Cardiac fibroblast (primary cell): ENCODE results near the gene KRT5.

Experiments used
- DNase-seq, 2 donors: peaks; one replicate each; pipeline versions ENCODE4 v3.0.0 to v3.0.0-alpha.2; 2010; ENCODE audit warnings: low read depth in 2 of 2
- H3K4me3 ChIP-seq, 2 donors: replicated peaks in 1 of 2; 1 replicate in 1 of 2; 2 replicates in 1 of 2; pipeline ENCODE4 v1.5.1; 2011; ENCODE audit warnings: low read depth in 2 of 2, low read length in 2 of 2, mild to moderate bottlenecking in 2 of 2, moderate library complexity in 1 of 2
- TF ChIP-seq, protein P1 (sequence below): IDR thresholded peaks from one replicate; pipeline ENCODE4 v1.5.1; 2011; ENCODE audit warnings: low read depth, mild to moderate bottlenecking, low read length, inconsistent platforms

KRT5 gene

DNA sequence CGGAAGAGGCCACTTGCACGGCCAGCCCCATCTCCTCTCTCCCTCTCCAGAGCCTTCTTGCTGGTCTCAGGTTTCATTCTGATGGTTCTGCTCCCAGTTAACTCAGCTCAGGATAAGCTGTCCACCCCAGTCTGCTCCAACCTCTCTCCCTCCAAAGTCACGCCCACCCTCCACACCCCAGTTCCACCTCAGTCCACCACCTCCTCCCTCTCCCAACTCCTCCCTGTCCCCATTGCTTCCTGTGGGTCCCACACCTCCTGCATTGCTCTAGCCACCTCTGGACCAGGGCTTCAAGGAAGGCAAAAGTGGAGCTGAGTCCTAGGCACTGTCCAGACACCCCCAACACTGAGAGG lies 19.6 kb upstream of the KRT5 start:
- no peak for DNase-seq
- H3K4me3 ChIP-seq, result no peak overlapping the region
- TF ChIP-seq, protein P1, sequence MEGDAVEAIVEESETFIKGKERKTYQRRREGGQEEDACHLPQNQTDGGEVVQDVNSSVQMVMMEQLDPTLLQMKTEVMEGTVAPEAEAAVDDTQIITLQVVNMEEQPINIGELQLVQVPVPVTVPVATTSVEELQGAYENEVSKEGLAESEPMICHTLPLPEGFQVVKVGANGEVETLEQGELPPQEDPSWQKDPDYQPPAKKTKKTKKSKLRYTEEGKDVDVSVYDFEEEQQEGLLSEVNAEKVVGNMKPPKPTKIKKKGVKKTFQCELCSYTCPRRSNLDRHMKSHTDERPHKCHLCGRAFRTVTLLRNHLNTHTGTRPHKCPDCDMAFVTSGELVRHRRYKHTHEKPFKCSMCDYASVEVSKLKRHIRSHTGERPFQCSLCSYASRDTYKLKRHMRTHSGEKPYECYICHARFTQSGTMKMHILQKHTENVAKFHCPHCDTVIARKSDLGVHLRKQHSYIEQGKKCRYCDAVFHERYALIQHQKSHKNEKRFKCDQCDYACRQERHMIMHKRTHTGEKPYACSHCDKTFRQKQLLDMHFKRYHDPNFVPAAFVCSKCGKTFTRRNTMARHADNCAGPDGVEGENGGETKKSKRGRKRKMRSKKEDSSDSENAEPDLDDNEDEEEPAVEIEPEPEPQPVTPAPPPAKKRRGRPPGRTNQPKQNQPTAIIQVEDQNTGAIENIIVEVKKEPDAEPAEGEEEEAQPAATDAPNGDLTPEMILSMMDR, result no peak

- no peak overlapping the region for H3K4me3 ChIP-seq
- TF ChIP-seq, protein P1, result no peak
- DNase-seq, result peak; percentile 28 to 56
Measured at GRCh38 chr12:52539083-52539820, 19.1 kb upstream of the KRT5 start.

GRCh38 chr12:52537101-52537500 lies 16.9 kb upstream of the KRT5 start:
- H3K4me3 ChIP-seq, result no peak overlapping the region
- TF ChIP-seq, protein P1, result no peak
- DNase-seq, result no peak

DNA sequence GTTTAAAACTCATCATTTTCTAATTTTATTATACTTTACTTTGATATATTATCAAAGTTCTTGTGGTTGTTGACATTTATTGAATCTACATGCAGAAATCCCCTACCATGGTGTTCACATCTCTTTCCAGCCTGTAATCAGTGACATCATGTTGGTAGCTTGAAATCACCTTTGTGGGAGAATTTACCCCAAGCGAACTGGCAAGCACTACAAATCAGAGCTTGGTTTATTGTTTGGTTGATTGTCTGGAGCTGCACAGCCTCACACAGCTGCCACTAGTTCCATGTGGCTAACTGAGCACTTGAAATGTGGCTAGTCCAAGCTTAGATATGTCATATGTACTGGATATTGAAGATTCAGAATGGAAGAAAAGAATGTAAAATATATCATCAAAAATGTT lies 15.4 kb upstream of the KRT5 start:
- TF ChIP-seq, protein P1, result no peak
- H3K4me3 ChIP-seq, result no peak overlapping the region
- DNase-seq, result no peak

GRCh38 chr12:52534482-52534881 lies 14.3 kb upstream of the KRT5 start:
- TF ChIP-seq, protein P1, result peak; percentile 5
- H3K4me3 ChIP-seq, result no peak overlapping the region
- DNase-seq, result no peak

- no peak overlapping the region for H3K4me3 ChIP-seq
- TF ChIP-seq, protein P1, result no peak
- no peak for DNase-seq
Measured at GRCh38 chr12:52533686-52534470, 13.7 kb upstream of the KRT5 start.
